Ishikawa (cell line): ENCODE measurements around the gene SLC10A7.

Experiments used
- CEBPB ChIP-seq: IDR thresholded peaks from 2 replicates; pipeline ENCODE4 v1.6.1; 2012
- CREB1 ChIP-seq: IDR thresholded peaks from 2 replicates; pipeline ENCODE4 v1.6.1; 2012; ENCODE audit warnings: low read depth
- YY1 ChIP-seq: IDR thresholded peaks from 2 replicates; pipeline ENCODE4 v1.6.1; 2012; ENCODE audit warnings: low read depth
- TF ChIP-seq, protein P1 (sequence below): IDR thresholded peaks from 2 replicates; pipeline ENCODE4 v1.6.1; 2012

- TF ChIP-seq CEBPB (no peak), CREB1 (no peak), YY1 (no peak)
- TF ChIP-seq, protein P1, sequence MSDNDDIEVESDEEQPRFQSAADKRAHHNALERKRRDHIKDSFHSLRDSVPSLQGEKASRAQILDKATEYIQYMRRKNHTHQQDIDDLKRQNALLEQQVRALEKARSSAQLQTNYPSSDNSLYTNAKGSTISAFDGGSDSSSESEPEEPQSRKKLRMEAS: no peak
These were observed 206.6 kb downstream of the SLC10A7 start for GRCh38 chr4:146315184-146315583.
